DOHH2 (cell line): ENCODE measurements around the gene ZNF581.

Source experiments
- H3F3A ChIP-seq: fragments of 200-600 bp; sonication (generic), shearing (Covaris generic); 2 replicates; pipeline ENCODE4 v1.6.0; 2016; ENCODE audit warnings: antibody characterized with exemption, mild to moderate bottlenecking; ENCODE audit not compliant: control insufficient read depth, insufficient read depth
- H3K27ac ChIP-seq: fragments of 200-600 bp; sonication (generic); 2 replicates; pipeline ENCODE4 v1.5.1; 2014; ENCODE audit warnings: low read depth, mild to moderate bottlenecking, low read length, moderate library complexity
- H3K27me3 ChIP-seq: fragments of 200-600 bp; sonication (generic); 2 replicates; pipeline ENCODE4 v1.6.1; 2014; ENCODE audit warnings: mild to moderate bottlenecking, low read length, mixed read lengths; ENCODE audit not compliant: control insufficient read depth
- H3K36me3 ChIP-seq: fragments of 200-600 bp; sonication (generic); 2 replicates; pipeline ENCODE4 v1.6.1; 2014; ENCODE audit warnings: mild to moderate bottlenecking, low read length, moderate library complexity, mixed read lengths; ENCODE audit not compliant: control insufficient read depth
- H3K4me1 ChIP-seq: fragments of 200-600 bp; sonication (generic); 2 replicates; pipeline ENCODE4 v1.6.1; 2014; ENCODE audit warnings: mild to moderate bottlenecking, low read length, mixed read lengths; ENCODE audit not compliant: control insufficient read depth
- H3K4me2 ChIP-seq: fragments of 200-600 bp; sonication (generic); 2 replicates; pipeline ENCODE4 v1.6.0; 2014; ENCODE audit warnings: mild to moderate bottlenecking, low read length, moderate library complexity
- H3K4me3 ChIP-seq: fragments of 200-600 bp; sonication (generic); 2 replicates; pipeline ENCODE4 v1.5.1; 2014; ENCODE audit warnings: mild to moderate bottlenecking, low read length, mixed read lengths
- H3K79me2 ChIP-seq: fragments of 200-600 bp; sonication (generic); 2 replicates; pipeline ENCODE4 v1.6.1; 2014; ENCODE audit warnings: mild to moderate bottlenecking, low read length, mixed read lengths; ENCODE audit not compliant: control insufficient read depth
- H3K9me2 ChIP-seq: fragments of 200-600 bp; sonication (generic); replicated peaks from 2 replicates; pipeline ENCODE4 v1.6.1; 2014; ENCODE audit warnings: mild to moderate bottlenecking, low read length, mixed read lengths; ENCODE audit not compliant: control insufficient read depth
- H3K9me3 ChIP-seq: fragments of 200-600 bp; sonication (generic); 2 replicates; pipeline ENCODE4 v1.6.1; 2014; ENCODE audit warnings: antibody characterized with exemption, low read length, mixed read lengths; ENCODE audit not compliant: control insufficient read depth, insufficient read depth
- H4K20me1 ChIP-seq: fragments of 200-600 bp; sonication (generic); 2 replicates; pipeline ENCODE4 v1.6.0; 2014; ENCODE audit warnings: low read depth, mild to moderate bottlenecking, antibody characterized with exemption, low read length, moderate library complexity; ENCODE audit not compliant: control insufficient read depth, insufficient read depth
- EZH2phosphoT487 ChIP-seq: fragments of 200-600 bp; sonication (generic); IDR thresholded peaks from 2 replicates; pipeline ENCODE4 v1.6.1; 2017; ENCODE audit warnings: borderline replicate concordance, mild to moderate bottlenecking, antibody characterized with exemption, low read length, moderate library complexity, mixed read lengths
- TF ChIP-seq, protein P1 (sequence below): fragments of 200-600 bp; sonication (generic); IDR thresholded peaks from one replicate; pipeline ENCODE4 v1.5.1; 2014; ENCODE audit warnings: antibody characterized with exemption, mild to moderate bottlenecking, low read depth, low read length; ENCODE audit not compliant: poor library complexity, severe bottlenecking

Gene ZNF581

DNA sequence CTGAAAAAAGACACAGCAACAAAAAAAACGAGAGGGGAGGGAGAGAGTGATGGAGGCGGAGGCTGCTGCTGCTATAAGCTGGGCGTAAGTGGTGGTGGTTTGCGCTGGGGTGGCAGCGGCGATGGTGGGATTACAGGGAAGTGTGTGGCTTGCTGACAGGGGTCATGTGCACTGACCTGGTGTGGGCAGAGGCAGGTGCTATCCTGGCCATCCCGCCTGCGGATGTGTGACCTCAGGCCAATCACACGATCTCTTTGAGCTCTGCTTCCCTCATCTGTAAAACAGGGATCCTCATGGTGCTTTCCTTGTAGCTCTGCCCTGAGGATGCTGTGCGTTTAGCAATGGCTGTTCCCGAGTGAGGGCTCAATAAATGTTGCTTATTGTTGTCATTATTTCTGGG is 5.9 kb upstream of the ZNF581 start:
- Histone ChIP-seq H3K4me1 (peaks cover 53% of the 10 kb centered on the region), H3F3A (peaks cover 27% of the 10 kb centered on the region), H3K4me3 (no peak overlapping the region; the same call in 1 of the 2 replicates), H4K20me1 (peaks cover 3% of the 10 kb centered on the region; the same call in 1 of the 2 replicates), H3K4me2 (no peak overlapping the region), H3K79me2 (peaks cover 66% of the 10 kb centered on the region), H3K27ac (no peak overlapping the region), H3K27me3 (no peaks in the 10 kb centered on the region), H3K9me2 (no peaks in the 10 kb centered on the region), H3K9me3 (no peaks in the 10 kb centered on the region), H3K36me3 (peaks cover 30% of the 10 kb centered on the region)
- TF ChIP-seq, protein P1, sequence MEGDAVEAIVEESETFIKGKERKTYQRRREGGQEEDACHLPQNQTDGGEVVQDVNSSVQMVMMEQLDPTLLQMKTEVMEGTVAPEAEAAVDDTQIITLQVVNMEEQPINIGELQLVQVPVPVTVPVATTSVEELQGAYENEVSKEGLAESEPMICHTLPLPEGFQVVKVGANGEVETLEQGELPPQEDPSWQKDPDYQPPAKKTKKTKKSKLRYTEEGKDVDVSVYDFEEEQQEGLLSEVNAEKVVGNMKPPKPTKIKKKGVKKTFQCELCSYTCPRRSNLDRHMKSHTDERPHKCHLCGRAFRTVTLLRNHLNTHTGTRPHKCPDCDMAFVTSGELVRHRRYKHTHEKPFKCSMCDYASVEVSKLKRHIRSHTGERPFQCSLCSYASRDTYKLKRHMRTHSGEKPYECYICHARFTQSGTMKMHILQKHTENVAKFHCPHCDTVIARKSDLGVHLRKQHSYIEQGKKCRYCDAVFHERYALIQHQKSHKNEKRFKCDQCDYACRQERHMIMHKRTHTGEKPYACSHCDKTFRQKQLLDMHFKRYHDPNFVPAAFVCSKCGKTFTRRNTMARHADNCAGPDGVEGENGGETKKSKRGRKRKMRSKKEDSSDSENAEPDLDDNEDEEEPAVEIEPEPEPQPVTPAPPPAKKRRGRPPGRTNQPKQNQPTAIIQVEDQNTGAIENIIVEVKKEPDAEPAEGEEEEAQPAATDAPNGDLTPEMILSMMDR, result no peak
- no peak for TF ChIP-seq EZH2phosphoT487

DNA sequence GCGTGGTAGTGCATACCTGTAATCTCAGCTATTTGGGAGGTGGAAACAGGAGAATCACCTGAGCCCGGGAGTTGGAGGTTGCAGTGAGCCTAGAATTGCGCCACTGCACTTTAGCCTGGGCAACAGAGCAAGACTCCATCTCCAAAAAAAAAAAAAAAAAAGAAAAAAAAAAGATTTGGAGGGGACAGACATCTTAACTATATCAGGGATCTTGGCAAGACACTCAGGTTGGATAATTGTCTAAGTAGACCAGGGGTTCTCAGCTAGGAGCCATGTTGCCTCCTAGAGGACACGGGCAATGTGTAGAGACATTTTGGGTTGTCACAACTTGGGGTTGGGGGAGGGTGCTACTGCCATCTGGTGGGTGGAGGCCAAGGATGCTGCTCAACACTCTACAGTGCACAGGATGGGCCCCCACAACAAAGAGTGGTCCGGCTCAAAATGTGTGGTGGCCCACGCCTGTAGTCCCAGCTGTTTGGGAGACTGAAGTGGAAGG is 4.5 kb upstream of the ZNF581 start:
- H3K79me2 ChIP-seq, result peaks cover 79% of the 10 kb centered on the region

DNA sequence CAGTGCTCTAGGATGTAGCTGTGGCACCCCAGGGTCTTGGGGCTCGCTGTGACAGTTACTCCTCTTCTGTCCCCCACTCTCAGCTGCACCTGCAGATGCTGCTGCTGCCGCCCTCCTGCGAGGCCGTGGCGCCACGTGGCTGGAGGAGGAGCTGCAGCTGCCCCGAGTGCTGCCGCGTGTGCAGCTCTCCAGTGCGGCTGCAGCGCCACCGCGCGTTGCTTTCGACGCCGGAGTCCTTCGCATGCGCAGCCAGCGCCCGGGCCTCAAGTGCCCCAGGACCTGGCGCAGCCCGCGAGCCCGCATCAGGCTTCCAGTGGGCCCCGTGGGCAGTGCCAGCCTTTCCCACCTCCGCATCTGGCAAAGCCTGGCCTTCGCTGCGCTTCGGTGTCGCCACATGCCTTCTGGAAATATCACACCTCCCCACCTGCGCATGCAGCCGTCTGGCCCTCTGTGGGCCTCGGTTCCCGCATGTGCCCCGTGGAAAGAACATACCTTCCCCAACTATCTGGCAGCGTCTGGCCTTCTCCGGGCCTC is 3.3 kb upstream of the ZNF581 start:
- H4K20me1 ChIP-seq, result peaks cover 3% of the 10 kb centered on the region; the same call in 1 of the 2 replicates
- peaks cover 59% of the 10 kb centered on the region for H3K4me1 ChIP-seq
- H3K79me2 ChIP-seq, result peaks cover 83% of the 10 kb centered on the region
- H3K36me3 ChIP-seq, result peaks cover 48% of the 10 kb centered on the region
- H3K4me2 ChIP-seq, result peak overlapping the region; percentile 87
- TF ChIP-seq, protein P1, result peak; percentile 76
- TF ChIP-seq EZH2phosphoT487, result no peak
- peak overlapping the region; percentile 95 for H3K4me3 ChIP-seq
- H3F3A ChIP-seq, result peaks cover 26% of the 10 kb centered on the region
- no peaks in the 10 kb centered on the region for H3K9me2 ChIP-seq
- H3K27ac ChIP-seq, result peak overlapping the region; percentile 99
- H3K27me3 ChIP-seq, result no peaks in the 10 kb centered on the region
- no peaks in the 10 kb centered on the region for H3K9me3 ChIP-seq

More for the DNA sequence above, 4.5 kb upstream of the ZNF581 start:
- H3K27me3 ChIP-seq, result no peaks in the 10 kb centered on the region
- peaks cover 22% of the 10 kb centered on the region for H3F3A ChIP-seq
- peaks cover 39% of the 10 kb centered on the region for H3K36me3 ChIP-seq
- peak overlapping the region; percentile 87 for H3K4me2 ChIP-seq
- peak overlapping the region; percentile 21; the same call in 1 of the 2 replicates for H3K4me3 ChIP-seq
- H3K9me2 ChIP-seq, result no peaks in the 10 kb centered on the region
- TF ChIP-seq, protein P1, result peak; percentile 86
- TF ChIP-seq EZH2phosphoT487, result no peak
- no peaks in the 10 kb centered on the region for H3K9me3 ChIP-seq
- H3K27ac ChIP-seq, result peak overlapping the region; percentile 99
- H3K4me1 ChIP-seq, result peaks cover 57% of the 10 kb centered on the region
- peaks cover 3% of the 10 kb centered on the region; the same call in 1 of the 2 replicates for H4K20me1 ChIP-seq
